Measurements from ENCODE around the gene SERINC1.

- TF ChIP-seq POLR2A (IDR thresholded peaks at IDR 0.05; ENCODE audit: low read length) (no peak), CTCF (IDR thresholded peaks at IDR 0.05) (no peak)
Observed at GRCh38 chr6:122412001-122412400, 59.6 kb downstream of the SERINC1 start.
